ENCODE measurements around the gene STK39. TPM values are rescaled to one million over a fixed set of nuclear protein-coding genes. Genes with fewer than 3 reads are reported as not detected.
A peak's percentile ranks its signal among the peaks of the same experiment; 100 is the strongest.

The STK39 gene
- total and polyA plus RNA-seq, 9 of the 15 experiments (the other 6 are each of a cell fraction or from before 2014, with no cell fraction given) = 0.19 to 0.76 (median 0.51) TPM

GRCh38 chr2:168116448-168116847 is 130.9 kb downstream of the STK39 start:
- H3K9ac ChIP-seq (ENCODE audit: insufficient read depth in 1 of 2, low read depth in 2 of 2, low read length in 2 of 2) = no peak overlapping the region
- FAIRE-seq (no peak), ATAC-seq (peak; percentile 32; the same call in 1 of the 3 replicates), DNase-seq (ENCODE audit: extremely low read depth in 1 of 4, low spot score in 3 of 4) (peak in 1 of 4 experiments; percentile 16)
- 0 out of 5 replicates have a peak, but pooled peaks cover 0 to 3% of the 10 kb centered on the region in 2 experiments for H3K27me3 ChIP-seq (ENCODE audit: control insufficient read depth in 2 of 2, insufficient read depth in 2 of 2, low read length in 2 of 2)
- no peaks in the 10 kb centered on the region for H4K20me1 ChIP-seq (replicated peaks; ENCODE audit: control insufficient read depth, insufficient read depth, low read length)
- intact Hi-C loops (cut with micrococcal nuclease) = loop anchor here (5.0 to 10.0 kb wide), 4 partner anchors 249 to 822 kb away; partner anchors contain the start of gene B3GALT1
- in situ Hi-C loops (cut with MboI) = loop anchor here (10.0 kb wide), 2 partner anchors 912 to 1572 kb away; no protein-coding TSS in a partner anchor
- 0% methylated on average over 2 of the region's 2 CpGs for WGBS (ENCODE audit: insufficient coverage, low coverage, missing lambda C conversion rate)
- no peaks in the 10 kb centered on the region for H3K9me1 ChIP-seq (ENCODE audit: control insufficient read depth, insufficient read depth, low read length)
- H2AFZ ChIP-seq (ENCODE audit: low read depth, low read length) = no peak overlapping the region
- H3K36me3 ChIP-seq (ENCODE audit: control insufficient read depth, insufficient read depth, low read length) = no peaks in the 10 kb centered on the region
- no peaks in the 10 kb centered on the region for H3K9me3 ChIP-seq (replicated peaks; ENCODE audit: control insufficient read depth, insufficient read depth, low read depth, low read length)
- H3K27ac ChIP-seq (ENCODE audit: extremely low read depth, low read depth, low read length) = no peak overlapping the region
- ChIA-PET CTCF (ENCODE audit: low intra/inter-chr PET ratio) (interaction anchor here (0.6 to 0.7 kb wide), 2 partner anchors 23 to 1576 kb away, joined by 3 read pairs; no protein-coding TSS in a partner anchor), POLR2A (interaction anchor here (0.5 to 1.2 kb wide), 2 partner anchors 177 to 1275 kb away, joined by 3 read pairs; no protein-coding TSS in a partner anchor)
- H3K4me2 ChIP-seq (ENCODE audit: insufficient read depth, low read length) = no peak overlapping the region
- no peak overlapping the region for H3K4me3 ChIP-seq
- no TSS peak for BruUV-seq (replicated peaks)
- H3K4me1 ChIP-seq (replicated peaks in 1 of 2; ENCODE audit: control insufficient read depth in 2 of 2, insufficient read depth in 2 of 2, low read length in 2 of 2) = no peaks in the 10 kb centered on the region
- no peaks in the 10 kb centered on the region for H3K79me2 ChIP-seq (ENCODE audit: control insufficient read depth, insufficient read depth, low read length)
- peak; percentile 37 to 53 for TF ChIP-seq RAD21 (CRISPR knock-in tag; conservative IDR thresholded peaks at IDR 0.05 in 1 of 2, IDR thresholded peaks at IDR 0.05 in 1 of 2)
- no peak for TF ChIP-seq MAZ (CRISPR knock-in tag; conservative IDR thresholded peaks at IDR 0.05 in 1 of 2, IDR thresholded peaks at IDR 0.05 in 1 of 2)
- peak; percentile 14 to 32 (median 29); a peak in 2 of 6 replicates for TF ChIP-seq CTCF (IDR thresholded peaks at IDR 0.05 in 2 of 3, conservative IDR thresholded peaks at IDR 0.05 in 1 of 3; ENCODE audit: insufficient read depth in 2 of 3, low read depth in 1 of 3, low read length in 3 of 3)

Measured in K562 (cell line).